ENCODE data around the gene FBXO42.

The FBXO42 gene

DNA sequence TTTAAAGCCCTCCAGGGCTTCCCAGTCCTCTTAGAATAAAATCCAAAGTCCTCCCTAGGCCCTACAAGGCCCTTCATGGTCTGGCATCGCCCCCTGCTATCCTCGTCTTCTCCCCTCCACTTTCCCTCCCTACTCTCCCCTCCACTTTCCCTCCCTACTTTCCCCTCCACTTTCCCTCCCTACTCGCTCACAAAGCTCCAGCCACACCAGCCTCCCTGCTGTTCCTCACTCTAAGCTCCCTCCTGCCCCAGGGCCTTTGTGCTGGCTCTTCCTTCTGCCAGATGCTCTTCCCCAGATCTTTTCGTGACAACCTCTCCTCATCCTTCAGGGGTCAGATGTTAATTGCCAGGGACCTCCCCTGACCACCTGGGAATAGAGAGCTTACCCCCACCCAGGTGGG, 152.6 kb downstream of the FBXO42 start:
- DNase-seq = no peak

DNA sequence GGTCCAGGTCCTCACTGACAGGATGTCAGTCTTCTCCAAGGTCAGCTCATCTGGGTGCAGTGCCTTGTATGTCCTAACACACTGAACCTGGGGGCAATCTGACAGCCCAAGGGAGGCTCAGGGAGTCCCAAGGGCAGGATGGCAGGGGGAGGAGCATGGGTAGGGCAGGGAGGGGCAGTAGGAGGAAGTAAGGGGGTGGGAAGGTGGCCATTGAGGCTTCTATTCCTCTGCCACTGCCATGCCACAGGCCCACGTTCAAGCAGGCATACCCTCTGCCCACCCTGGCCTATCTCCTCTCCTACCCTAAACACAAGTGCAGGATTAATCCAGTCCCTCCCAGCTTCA, 153.2 kb downstream of the FBXO42 start:
- no peak for DNase-seq

- no peak for DNase-seq
Observed at GRCh38 chr1:16198444-16199156, 153.7 kb downstream of the FBXO42 start.

- DNase-seq = no peak
Observed at GRCh38 chr1:16196874-16197273, 155.4 kb downstream of the FBXO42 start.

Measured in activated CD4-positive, alpha-beta T cell treated with anti-CD3 and anti-CD28 coated beads, Interleukin-2, amount 50 U/mL, for 4 hours (primary cell).